GM12892 (cell line): ENCODE results near the gene CLP1.

Experiments
- POLR2A ChIP-seq: IDR thresholded peaks from 2 replicates; pipeline ENCODE4 v1.6.1; 2011; ENCODE audit warnings: low read depth, low read length, control low read depth
- POLR2AphosphoS5 ChIP-seq: IDR thresholded peaks from 2 replicates; pipeline ENCODE4 v1.6.1; 2011; ENCODE audit warnings: low read depth, low read length, control low read depth

- no peak for TF ChIP-seq POLR2A
- no peak for TF ChIP-seq POLR2AphosphoS5
Measured at GRCh38 chr11:57633394-57634070, 24.0 kb upstream of the CLP1 start.
